CD4-positive, alpha-beta T cell treated with Interleukin-17A for 1 hour (primary cell): ENCODE measurements around the gene HBEGF.
A peak's percentile ranks its signal among the peaks of the same experiment; 100 is the strongest.

ENCODE experiments used
- DNase-seq: peaks from one replicate; pipeline ENCODE4 v3.0.0-alpha.2; 2020

The HBEGF gene, protein sequence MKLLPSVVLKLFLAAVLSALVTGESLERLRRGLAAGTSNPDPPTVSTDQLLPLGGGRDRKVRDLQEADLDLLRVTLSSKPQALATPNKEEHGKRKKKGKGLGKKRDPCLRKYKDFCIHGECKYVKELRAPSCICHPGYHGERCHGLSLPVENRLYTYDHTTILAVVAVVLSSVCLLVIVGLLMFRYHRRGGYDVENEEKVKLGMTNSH

DNA sequence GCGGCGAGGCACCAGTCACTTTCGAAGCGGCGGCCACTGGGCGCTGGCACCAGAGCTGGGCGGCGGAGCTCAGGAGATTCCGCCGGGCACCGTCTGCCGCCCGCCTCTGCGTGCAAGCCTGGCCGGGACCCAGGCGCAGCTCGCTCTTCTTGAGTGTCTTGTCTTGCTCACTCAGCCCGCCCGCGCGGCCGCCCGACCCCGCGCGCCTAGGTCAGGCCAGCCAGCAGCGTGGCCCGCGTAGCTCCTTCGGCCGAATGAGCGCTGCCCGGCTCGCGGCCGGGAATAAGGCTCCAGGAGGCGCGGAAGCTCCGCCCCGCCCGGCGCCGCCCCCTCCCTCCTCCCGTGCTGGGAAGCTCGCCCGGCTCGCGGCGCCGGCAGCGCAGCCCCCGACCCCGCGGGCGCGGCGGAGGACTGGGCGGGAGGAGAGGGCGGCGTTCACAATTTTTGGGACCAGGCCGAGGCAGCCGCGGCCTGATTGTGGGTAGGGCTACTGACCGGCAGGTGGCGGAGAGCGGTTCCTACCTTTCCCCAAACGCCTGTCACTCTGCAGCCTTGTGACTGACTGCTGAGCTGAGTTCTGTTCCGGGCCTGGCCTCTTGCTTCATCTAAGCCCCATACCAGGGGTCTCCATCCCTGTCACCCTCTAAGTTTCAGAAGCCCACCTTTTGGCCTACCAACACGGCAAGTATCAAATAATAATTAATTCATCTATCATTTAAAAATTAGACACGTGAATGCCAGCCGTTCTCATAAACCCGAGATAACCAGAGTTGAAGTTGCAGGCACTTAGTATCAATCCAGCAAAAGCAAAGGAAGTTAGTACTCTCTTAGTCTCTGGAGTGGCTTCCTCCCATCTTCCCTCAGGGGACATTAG, at the start of gene HBEGF:
TSS of gene HBEGF (minus strand) at position 256 of the 874 bp plus-strand sequence. CDS start 275 bp downstream, outside the sequence.
- DNase-seq, result peak; percentile 52

DNA sequence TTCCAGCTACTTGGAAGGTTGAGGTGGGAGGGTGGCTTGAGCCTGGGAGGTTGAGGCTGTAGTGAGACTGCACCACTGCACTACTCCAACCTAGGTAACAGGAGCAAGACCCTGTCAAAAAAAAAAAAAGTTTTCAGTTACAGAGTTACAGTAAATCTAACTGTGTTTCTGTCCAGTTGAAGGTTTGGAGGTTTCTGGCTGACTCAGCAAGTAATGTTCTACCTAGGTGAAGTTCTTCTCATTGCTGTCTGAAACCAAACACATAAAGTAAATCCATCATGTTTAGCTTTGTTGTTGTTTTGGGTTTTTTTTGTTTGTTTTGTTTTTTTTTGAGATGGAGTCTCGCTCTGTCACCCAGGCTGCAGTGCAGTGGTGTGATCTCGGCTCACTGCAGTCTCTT, 47.3 kb upstream of the HBEGF start:
- no peak for DNase-seq

- no peak for DNase-seq
Measured at GRCh38 chr5:140391732-140392131, 45.3 kb upstream of the HBEGF start.

DNA sequence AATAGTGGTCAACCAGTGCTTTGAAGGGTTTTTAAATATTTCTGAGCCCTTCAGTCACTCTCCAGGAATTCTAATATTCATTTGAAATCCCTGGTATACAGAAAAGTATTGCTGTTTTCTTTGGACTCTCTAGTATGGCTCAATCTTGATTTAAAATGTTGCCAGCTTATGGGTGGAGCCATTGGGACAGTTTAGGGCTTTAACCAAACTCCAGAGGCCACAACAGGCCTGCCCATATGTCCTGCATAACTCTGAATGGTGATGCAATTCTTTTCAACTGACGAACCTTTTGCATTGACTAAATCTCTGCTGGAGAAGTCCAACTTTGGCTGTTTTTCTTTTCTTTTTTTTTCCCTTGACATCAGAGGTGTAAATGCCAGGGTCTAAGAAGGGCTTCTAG, 44.9 kb upstream of the HBEGF start:
- no peak for DNase-seq

GRCh38 chr5:140388052-140388451, 41.6 kb upstream of the HBEGF start:
- DNase-seq, result no peak

DNA sequence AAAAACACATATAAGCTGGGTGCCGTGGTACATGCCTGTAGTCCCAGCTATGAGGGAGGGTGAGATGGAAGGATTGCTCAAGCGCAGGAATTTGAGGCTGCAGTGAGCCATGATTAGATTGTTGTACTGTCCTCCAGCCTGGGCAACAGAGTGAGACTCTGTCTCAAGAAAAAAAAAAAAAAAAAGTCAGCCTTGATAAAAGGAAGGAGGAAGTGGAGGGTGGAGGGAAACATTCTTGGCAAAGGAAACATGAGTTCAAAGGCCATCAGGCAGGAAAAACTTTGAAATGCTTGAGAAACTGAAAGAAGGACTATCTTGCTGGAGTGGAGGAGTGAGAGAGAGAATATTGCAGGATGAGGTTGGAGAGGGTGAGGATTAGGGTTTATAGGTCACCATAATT, 36.9 kb upstream of the HBEGF start:
- no peak for DNase-seq

- no peak for DNase-seq
Measured at GRCh38 chr5:140382866-140383265, 36.5 kb upstream of the HBEGF start.

- DNase-seq, result no peak
Measured at GRCh38 chr5:140381972-140382371, 35.6 kb upstream of the HBEGF start.

DNA sequence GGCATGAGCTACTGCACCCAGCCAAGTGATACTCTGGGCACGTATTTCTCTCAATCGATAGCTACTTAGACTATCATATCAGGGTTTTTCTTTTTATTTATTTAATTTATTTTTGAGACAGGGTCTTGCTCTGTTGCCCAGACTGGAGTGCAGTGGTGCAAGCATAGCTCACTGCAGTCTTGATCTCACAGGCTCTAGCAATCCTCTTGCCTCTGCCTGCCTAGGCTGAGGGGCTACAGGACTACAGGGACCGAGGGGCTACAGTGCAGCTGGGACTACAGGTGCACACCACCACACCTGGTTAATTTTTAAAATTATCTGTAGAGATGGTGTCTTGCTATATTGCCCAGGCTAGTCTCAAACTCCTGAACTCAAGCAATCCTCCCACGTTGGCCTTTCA, 34.9 kb upstream of the HBEGF start:
- no peak for DNase-seq

DNA sequence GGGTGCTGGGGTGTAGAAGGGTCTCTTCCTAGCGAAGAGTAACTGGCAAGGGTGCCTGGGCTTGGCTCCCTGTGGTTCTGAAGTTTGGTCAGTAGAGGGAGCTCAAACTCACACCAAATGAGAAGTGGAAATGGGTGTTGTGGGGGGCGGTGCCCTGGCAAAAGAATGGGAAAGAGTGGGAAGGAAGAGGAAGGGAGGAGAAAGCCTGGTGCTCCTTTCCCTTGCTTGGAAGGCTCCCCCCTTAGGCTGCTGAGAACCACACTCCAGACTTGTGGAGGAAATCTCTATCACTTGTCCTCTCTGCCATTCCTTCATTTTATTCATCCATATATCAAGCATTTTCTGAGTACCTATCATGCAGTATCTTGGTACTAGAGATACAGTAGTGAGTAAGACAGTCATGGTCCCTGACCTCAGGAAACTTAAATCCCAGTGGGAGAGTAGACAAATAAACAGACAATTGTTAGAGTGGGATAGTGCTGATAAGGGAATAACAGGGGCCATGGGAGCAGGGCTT, 26.6 kb upstream of the HBEGF start:
- DNase-seq, result peak; percentile 56

GRCh38 chr5:140371356-140372151, 25.2 kb upstream of the HBEGF start:
- DNase-seq, result no peak

GRCh38 chr5:140367256-140368013, 21.0 kb upstream of the HBEGF start:
- DNase-seq, result no peak

DNA sequence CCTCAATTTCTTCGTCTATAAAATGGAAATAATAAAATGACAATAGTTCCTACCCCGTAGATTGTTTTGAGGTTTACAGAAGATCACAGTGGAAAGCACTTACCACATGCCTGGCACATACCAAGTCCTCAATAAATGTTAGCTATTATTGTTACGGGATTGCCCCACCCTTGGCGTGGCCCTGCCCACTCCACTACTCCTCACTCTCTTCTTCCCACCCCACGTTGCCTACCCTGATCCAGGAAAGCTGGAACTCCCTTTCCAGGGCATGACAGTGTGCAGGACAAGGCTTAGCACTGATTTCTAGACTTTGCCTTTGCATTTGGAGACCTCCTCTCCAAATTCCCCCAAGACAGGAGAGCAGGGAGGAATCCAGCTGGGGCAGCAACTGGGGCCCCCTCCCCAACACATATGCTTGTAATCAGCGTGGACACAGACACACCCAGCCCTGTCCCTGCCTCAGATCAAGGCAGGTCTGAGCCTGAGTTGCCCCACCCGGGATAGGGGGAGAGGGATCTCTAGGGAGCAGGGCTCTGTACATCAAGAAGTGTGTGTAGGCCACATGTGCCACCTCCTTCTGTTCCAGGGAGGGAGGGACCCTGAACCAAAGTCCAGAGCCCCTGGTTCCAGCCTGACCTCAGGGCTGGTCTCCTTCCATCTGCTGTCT, 20.3 kb upstream of the HBEGF start:
- no peak for DNase-seq

GRCh38 chr5:140365941-140366340, 19.5 kb upstream of the HBEGF start:
- no peak for DNase-seq

GRCh38 chr5:140365282-140365681, 18.9 kb upstream of the HBEGF start:
- no peak for DNase-seq

DNA sequence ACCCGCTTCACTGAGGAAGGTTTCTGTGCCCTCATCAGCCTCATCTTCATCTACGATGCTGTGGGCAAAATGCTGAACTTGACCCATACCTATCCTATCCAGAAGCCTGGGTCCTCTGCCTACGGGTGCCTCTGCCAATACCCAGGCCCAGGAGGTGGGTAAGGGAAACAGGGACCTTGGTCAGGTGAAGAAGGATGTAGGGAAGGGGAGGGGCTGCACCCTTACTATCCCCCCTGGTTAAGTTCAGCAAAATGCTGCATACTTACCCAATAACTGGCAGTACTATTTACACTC, 18.0 kb upstream of the HBEGF start:
- DNase-seq, result no peak

GRCh38 chr5:140363631-140364471, 17.4 kb upstream of the HBEGF start:
- DNase-seq, result no peak

GRCh38 chr5:140362875-140363630, 16.6 kb upstream of the HBEGF start:
- DNase-seq, result peak; percentile 84

GRCh38 chr5:140362311-140362710, 15.9 kb upstream of the HBEGF start:
- no peak for DNase-seq

GRCh38 chr5:140361901-140362300, 15.5 kb upstream of the HBEGF start:
- DNase-seq, result no peak
